Measurements from ENCODE around the gene TMED5. TPM values are rescaled to one million over a fixed set of nuclear protein-coding genes. Genes with fewer than 3 reads are reported as not detected.
A peak's percentile ranks its signal among the peaks of the same experiment; 100 is the strongest.

TMED5 gene
- total RNA-seq, 1 experiment from 2014 or later: 113 TPM

DNA sequence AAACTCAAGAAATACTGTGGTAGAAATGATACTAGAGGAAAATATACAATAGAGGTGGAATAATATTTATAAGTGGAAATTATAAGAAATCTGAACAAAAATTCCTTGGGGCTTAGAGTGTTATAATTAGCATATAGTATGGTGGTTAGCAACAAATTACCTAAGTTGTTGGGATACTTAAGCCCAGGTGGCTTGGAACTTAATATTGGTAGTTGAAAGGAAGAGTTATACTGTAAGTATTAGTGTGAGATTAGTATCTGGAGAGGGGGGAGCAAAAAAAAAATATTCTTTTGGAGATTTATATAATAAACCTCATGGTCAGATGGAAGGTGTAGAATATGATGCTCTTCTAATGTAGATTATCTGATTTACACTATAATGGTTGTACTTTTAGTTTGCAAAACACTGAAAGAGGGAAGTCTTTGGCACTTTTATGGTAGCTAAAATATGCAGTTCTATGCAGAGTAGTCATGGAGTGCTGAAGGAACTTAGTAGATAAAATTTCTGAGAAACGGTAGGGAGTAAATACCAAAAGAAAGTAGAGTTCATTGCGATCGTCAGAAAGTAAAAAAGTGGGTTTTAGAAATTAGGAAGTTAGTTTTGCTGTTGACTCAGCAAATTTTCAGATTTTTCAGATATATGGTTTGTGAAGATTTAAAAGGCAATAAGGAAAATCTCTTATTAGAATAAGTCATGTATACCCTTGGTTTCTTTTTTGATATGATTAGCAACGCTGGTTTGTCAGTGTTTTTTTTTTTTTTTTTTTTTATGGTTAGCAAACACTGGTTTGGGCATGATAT is 55.5 kb downstream of the TMED5 start:
- DNase-seq (ENCODE audit: low read depth): no peak

GRCh38 chr1:93123201-93123783 is 56.9 kb downstream of the TMED5 start:
- no peak for DNase-seq (ENCODE audit: low read depth)

DNA sequence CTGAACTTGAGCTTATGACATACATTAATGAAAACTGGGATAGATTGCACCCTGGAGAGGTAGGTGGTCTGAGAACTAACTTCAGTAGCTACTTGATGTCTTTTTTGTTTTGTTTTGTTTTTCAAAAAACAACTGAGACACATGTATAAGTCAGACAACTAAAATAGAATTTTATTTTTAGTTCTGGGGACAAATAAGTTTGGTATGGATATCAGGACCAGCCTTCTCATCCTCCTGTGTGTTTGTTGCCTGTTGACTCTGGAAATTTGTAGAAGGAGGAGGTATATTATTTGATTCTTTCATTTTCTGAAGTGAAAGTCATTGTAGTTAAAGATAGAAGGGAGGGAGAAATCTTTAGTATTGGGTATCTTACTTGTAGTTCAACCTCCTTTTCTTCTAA is 59.6 kb downstream of the TMED5 start:
- DNase-seq (ENCODE audit: low read depth): no peak

GRCh38 chr1:93114391-93114790 is 65.8 kb downstream of the TMED5 start:
- DNase-seq (ENCODE audit: low read depth): no peak

- no peak for DNase-seq (ENCODE audit: low read depth)
Measured at GRCh38 chr1:93113127-93113526, 67.1 kb downstream of the TMED5 start.

GRCh38 chr1:93111561-93111960 is 68.7 kb downstream of the TMED5 start:
- no peak for DNase-seq (ENCODE audit: low read depth)

DNA sequence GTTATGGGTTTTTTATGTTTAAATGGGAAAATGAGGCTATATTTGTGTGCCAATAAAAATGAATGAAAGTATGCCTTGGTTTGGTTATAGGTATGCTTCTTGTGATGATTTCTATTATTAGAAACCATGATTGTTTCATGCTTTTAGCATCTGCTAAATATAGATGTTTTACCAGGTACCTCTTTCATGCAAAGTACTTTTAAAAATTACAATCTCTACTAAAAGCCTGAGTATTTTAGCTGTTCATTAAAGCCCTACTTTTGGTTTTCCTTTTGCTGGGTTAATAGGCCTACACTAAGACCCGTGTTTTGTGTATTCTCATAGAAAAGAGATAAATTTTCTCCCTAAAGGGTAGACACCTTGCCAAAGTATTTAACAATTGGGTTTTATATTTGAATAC is 69.1 kb downstream of the TMED5 start:
- DNase-seq (ENCODE audit: low read depth): no peak

DNA sequence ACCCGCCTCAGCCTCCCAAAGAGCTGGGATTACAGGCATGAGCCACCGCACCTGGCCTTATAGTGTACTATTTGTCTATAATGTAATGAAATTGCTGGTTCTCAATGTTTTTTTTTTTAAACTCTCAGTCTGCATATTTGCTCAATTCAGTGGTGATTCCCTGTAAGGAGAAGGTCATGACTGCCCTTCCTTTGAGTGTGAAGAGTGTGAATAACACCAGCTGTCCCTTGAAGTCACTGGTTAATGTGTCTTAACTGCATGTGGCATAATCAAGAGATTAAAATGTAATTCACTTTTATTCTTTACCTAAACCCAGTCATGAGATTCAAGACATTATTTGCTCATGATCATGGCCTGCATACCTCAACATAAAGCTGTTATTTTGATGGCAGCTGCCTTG is 70.6 kb downstream of the TMED5 start:
- no peak for DNase-seq (ENCODE audit: low read depth)

DNA sequence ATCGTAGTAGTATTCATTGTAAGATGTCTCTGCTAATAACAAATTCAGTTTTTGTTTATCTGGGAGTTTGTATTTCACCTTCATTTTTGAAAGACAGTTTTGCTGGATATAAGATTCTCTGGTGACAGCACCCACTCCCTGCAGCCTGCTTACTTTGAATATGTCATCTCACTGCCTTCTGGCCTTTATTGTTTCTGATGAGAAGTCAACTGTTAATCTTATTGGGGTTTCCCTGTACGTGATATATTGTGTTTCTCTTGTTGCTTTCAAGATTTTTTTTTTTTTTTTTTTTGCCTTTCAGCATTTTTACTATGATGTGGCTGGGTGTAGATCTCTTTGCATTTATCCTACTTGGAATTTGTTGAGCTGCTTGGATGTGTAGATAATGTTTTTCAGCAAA is 71.9 kb downstream of the TMED5 start:
- no peak for DNase-seq (ENCODE audit: low read depth)

DNA sequence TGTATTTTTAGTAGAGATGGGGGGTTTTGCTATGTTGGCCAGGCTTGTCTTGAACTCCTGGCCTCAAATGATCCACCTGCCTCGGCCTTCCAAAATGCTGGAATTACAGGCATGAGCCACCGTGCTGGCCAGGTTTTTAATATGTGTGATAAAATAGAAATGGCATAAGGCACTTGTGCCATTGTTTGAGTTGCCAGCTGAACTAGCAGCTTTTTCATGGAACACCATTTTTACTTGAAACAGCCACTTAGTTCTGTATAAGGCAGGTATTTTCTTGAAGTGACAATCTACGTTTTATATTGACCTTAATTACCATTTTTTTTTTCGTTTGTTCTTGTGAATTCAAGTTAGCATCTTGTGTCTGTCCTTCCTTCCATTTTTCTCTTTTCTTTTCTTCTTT is 72.8 kb downstream of the TMED5 start:
- DNase-seq (ENCODE audit: low read depth): no peak

DNA sequence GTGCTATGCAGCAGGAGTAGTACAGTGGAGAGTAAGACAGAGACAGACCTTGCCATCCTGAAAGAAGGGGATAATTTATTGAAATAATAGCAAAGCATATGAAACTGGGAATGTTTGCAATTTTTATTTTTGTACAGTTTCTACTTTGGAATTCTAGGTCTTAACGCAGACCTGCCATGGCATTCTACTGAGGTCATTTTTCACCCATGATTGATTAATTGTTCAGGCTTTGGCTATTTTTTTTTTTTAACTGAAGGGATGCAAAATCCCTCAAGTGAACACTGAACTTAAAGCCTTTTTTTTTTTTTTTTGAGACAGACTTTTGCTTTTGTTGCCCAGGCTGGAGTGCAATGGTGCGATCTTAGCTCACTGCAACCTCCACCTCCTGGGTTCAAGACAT is 74.0 kb downstream of the TMED5 start:
- peak; percentile 13 for DNase-seq (ENCODE audit: low read depth)

DNA sequence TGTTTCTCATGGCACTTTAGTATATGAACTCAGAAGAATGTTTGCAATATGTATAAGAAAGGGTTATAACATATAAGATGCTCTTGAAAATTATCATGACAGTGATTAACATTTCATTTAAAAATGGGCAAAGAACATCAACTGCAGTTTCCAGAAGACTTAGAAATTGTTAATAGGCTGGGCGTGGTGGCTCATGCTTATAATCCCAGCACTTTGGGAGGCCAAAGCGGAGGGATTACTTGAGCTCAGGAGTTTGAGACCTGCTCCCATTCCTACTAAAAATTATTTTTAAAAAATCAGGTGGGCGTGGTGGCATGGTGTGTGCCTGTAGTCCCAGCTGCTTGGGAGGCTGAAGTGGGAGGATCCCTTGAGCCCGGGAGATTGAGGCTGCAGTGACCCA is 78.1 kb downstream of the TMED5 start:
- no peak for DNase-seq (ENCODE audit: low read depth)

Other genes starting within 250 kb of the TMED5 start
- gene DIPK1A, start 219.0 kb downstream of the TMED5 start, total RNA-seq (2014; rRNA removed; shearing (Covaris generic)): 12.7 and 21.5 TPM in 2 replicates
- 17.7 and 23.6 TPM in 2 replicates for gene MTF2, start 101.1 kb downstream of the TMED5 start, total RNA-seq (2014; rRNA removed; shearing (Covaris generic))
- 9.0 and 14.2 TPM in 2 replicates for gene CCDC18, start 311 bp upstream of the TMED5 start, total RNA-seq (2014; rRNA removed; shearing (Covaris generic))
- 67.1 and 87.1 TPM in 2 replicates for gene DR1, start 165.5 kb upstream of the TMED5 start, total RNA-seq (2014; rRNA removed; shearing (Covaris generic))

Measured in M059J (cell line).